GM18517 (cell line): ENCODE data around the gene ANKRD6.

Experiments
- ATAC-seq: cut with Tn5 transposase; IDR thresholded peaks from one replicate; pipeline ENCODE4 v1.9.1; 2021; ENCODE audit warnings: mild to moderate bottlenecking, moderate library complexity; ENCODE audit not compliant: unreplicated experiment

ANKRD6 gene

GRCh38 chr6:89506716-89507617 is 74.0 kb downstream of the ANKRD6 start:
- ATAC-seq = no peak

- no peak for ATAC-seq
These were observed 76.0 kb downstream of the ANKRD6 start for GRCh38 chr6:89508755-89509563.

- ATAC-seq = no peak
These were observed 76.9 kb downstream of the ANKRD6 start for GRCh38 chr6:89509777-89510281.

GRCh38 chr6:89510393-89510792 is 77.4 kb downstream of the ANKRD6 start:
- no peak for ATAC-seq

- ATAC-seq = no peak
These were observed 85.6 kb downstream of the ANKRD6 start for GRCh38 chr6:89518352-89519055.

- no peak for ATAC-seq
These were observed 87.8 kb downstream of the ANKRD6 start for GRCh38 chr6:89520736-89521135.

GRCh38 chr6:89522778-89523177 is 89.8 kb downstream of the ANKRD6 start:
- ATAC-seq = no peak

- no peak for ATAC-seq
These were observed 93.0 kb downstream of the ANKRD6 start for GRCh38 chr6:89525786-89526562.

- ATAC-seq = no peak
These were observed 93.6 kb downstream of the ANKRD6 start for GRCh38 chr6:89526563-89526869.

GRCh38 chr6:89527634-89528033 is 94.7 kb downstream of the ANKRD6 start:
- no peak for ATAC-seq

GRCh38 chr6:89528866-89529265 is 95.9 kb downstream of the ANKRD6 start:
- no peak for ATAC-seq

- no peak for ATAC-seq
These were observed 98.0 kb downstream of the ANKRD6 start for GRCh38 chr6:89530982-89531381.

- ATAC-seq = no peak
These were observed 103.3 kb downstream of the ANKRD6 start for GRCh38 chr6:89536231-89536630.

- ATAC-seq = no peak
These were observed 106.8 kb downstream of the ANKRD6 start for GRCh38 chr6:89539779-89540178.

- no peak for ATAC-seq
These were observed 109.3 kb downstream of the ANKRD6 start for GRCh38 chr6:89542081-89542857.

GRCh38 chr6:89542866-89543265 is 109.9 kb downstream of the ANKRD6 start:
- ATAC-seq = no peak

- no peak for ATAC-seq
These were observed 114.3 kb downstream of the ANKRD6 start for GRCh38 chr6:89547281-89547680.

- no peak for ATAC-seq
These were observed 120.5 kb downstream of the ANKRD6 start for GRCh38 chr6:89553431-89553830.

- ATAC-seq = no peak
These were observed 121.2 kb downstream of the ANKRD6 start for GRCh38 chr6:89554106-89554505.

- no peak for ATAC-seq
These were observed 122.1 kb downstream of the ANKRD6 start for GRCh38 chr6:89555031-89555430.
